GM19463 (cell line): ENCODE results near the gene RADIL.
"Not testable (repeated sequence)": the region's sequence is repeated elsewhere in the genome, so short reads cannot be mapped to it uniquely, and the experiment has no call there.

Experiments used
- ATAC-seq: cut with Tn5 transposase; IDR thresholded peaks from one replicate; pipeline ENCODE4 v1.9.1; 2021; ENCODE audit warnings: mild to moderate bottlenecking, moderate library complexity; ENCODE audit not compliant: unreplicated experiment

RADIL gene

GRCh38 chr7:4883372-4884144, at the start of gene RADIL:
TSS of gene RADIL (minus strand) at chr7:4883716. CDS start at chr7:4878139, 5,577 bp downstream.
- ATAC-seq: peak; percentile 76

GRCh38 chr7:4931943-4932342, 48.4 kb upstream of the RADIL start:
- ATAC-seq: no peak

GRCh38 chr7:4929005-4929404, 45.5 kb upstream of the RADIL start:
- ATAC-seq: no peak

- ATAC-seq: no peak
Observed at GRCh38 chr7:4928445-4928844, 44.9 kb upstream of the RADIL start.

- no peak for ATAC-seq
Observed at GRCh38 chr7:4919969-4920766, 36.7 kb upstream of the RADIL start.

GRCh38 chr7:4916113-4916512, 32.6 kb upstream of the RADIL start:
- no peak for ATAC-seq

- no peak for ATAC-seq
Observed at GRCh38 chr7:4911111-4911828, 27.8 kb upstream of the RADIL start.

- no peak for ATAC-seq
Observed at GRCh38 chr7:4906682-4907081, 23.2 kb upstream of the RADIL start.

- no peak for ATAC-seq
Observed at GRCh38 chr7:4905171-4905570, 21.7 kb upstream of the RADIL start.

- ATAC-seq: no peak
Observed at GRCh38 chr7:4904346-4904745, 20.8 kb upstream of the RADIL start.

- no peak for ATAC-seq
Observed at GRCh38 chr7:4895766-4896165, 12.2 kb upstream of the RADIL start.

GRCh38 chr7:4894482-4894881, 11.0 kb upstream of the RADIL start:
- ATAC-seq: no peak

GRCh38 chr7:4893929-4894475, 10.5 kb upstream of the RADIL start:
- no peak for ATAC-seq

GRCh38 chr7:4893188-4893587, 9.7 kb upstream of the RADIL start:
- not testable (repeated sequence) for ATAC-seq

GRCh38 chr7:4891522-4891921, 8.0 kb upstream of the RADIL start:
- not testable (repeated sequence) for ATAC-seq

- ATAC-seq: no peak
Observed at GRCh38 chr7:4889682-4890081, 6.2 kb upstream of the RADIL start.

GRCh38 chr7:4888161-4888560, 4.6 kb upstream of the RADIL start:
- no peak for ATAC-seq

GRCh38 chr7:4886671-4887070, 3.2 kb upstream of the RADIL start:
- ATAC-seq: no peak

GRCh38 chr7:4885317-4885807, 1.8 kb upstream of the RADIL start:
- no peak for ATAC-seq

GRCh38 chr7:4884164-4884563, 648 bp upstream of the RADIL start:
- no peak for ATAC-seq

GRCh38 chr7:4883033-4883371, 514 bp downstream of the RADIL start:
- ATAC-seq: no peak
